ENCODE measurements around the gene RAB26. TPM values are rescaled to one million over a fixed set of nuclear protein-coding genes. Genes with fewer than 3 reads are reported as not detected.

RAB26 gene
- total RNA-seq, 2 donors from 2014 or later: 18.2 to 24.5 TPM

GRCh38 chr16:2171601-2172178 lies 23.3 kb downstream of the RAB26 start:
- Histone ChIP-seq H3K9me3 (no peaks in the 10 kb centered on the region), H3K9ac (ENCODE audit: low read depth in 2 of 2, low read length in 2 of 2) (no peak overlapping the region), H3K4me1 (no peaks in the 10 kb centered on the region), H3K27me3 (no peaks in the 10 kb centered on the region), H3K27ac (no peak overlapping the region), H3K4me3 (no peak overlapping the region), H3K36me3 (peaks cover 18% of the 10 kb centered on the region)
- no peak for DNase-seq
- intact Hi-C loops (cut with DNase I): no loop called here
- TF ChIP-seq, protein P1, sequence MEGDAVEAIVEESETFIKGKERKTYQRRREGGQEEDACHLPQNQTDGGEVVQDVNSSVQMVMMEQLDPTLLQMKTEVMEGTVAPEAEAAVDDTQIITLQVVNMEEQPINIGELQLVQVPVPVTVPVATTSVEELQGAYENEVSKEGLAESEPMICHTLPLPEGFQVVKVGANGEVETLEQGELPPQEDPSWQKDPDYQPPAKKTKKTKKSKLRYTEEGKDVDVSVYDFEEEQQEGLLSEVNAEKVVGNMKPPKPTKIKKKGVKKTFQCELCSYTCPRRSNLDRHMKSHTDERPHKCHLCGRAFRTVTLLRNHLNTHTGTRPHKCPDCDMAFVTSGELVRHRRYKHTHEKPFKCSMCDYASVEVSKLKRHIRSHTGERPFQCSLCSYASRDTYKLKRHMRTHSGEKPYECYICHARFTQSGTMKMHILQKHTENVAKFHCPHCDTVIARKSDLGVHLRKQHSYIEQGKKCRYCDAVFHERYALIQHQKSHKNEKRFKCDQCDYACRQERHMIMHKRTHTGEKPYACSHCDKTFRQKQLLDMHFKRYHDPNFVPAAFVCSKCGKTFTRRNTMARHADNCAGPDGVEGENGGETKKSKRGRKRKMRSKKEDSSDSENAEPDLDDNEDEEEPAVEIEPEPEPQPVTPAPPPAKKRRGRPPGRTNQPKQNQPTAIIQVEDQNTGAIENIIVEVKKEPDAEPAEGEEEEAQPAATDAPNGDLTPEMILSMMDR (IDR thresholded peaks at IDR 0.05): no peak

DNA sequence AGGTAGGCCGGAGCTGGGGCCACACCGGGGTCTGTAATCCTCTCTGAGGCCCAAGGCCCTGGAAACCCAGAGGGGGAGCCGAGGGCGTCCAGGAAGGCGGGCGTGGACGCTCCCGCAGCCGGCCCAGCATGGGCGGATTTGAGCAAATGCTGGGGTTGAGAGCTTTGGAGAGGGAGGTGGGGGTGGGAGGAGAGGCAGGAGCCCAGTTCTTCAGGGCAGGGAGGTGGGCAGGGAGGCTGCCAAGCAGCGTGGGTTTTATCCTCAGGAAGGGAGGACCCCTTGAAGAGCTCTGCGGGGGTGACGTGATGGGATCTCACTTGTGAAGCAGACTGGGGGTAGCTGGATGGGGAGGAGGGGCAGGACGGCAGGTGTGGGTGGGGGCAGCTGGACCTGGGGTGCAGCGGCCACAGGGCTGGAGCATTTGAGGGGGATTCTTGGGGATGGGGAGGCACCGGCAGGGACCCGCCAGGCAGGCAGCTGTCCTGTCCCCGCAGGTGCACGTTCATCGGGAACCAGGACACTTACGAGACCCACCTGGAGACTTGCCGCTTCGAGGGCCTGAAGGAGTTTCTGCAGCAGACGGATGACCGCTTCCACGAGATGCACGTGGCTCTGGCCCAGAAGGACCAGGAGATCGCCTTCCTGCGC lies 24.4 kb downstream of the RAB26 start:
- Histone ChIP-seq H3K27me3 (no peaks in the 10 kb centered on the region), H3K4me3 (no peak overlapping the region), H3K9ac (ENCODE audit: low read depth in 2 of 2, low read length in 2 of 2) (no peak overlapping the region), H3K9me3 (no peaks in the 10 kb centered on the region), H3K36me3 (peaks cover 11% of the 10 kb centered on the region), H3K27ac (no peak overlapping the region), H3K4me1 (no peaks in the 10 kb centered on the region)
- TF ChIP-seq, protein P1 (IDR thresholded peaks at IDR 0.05): no peak
- intact Hi-C loops (cut with DNase I): no loop called here
- no peak for DNase-seq

DNA sequence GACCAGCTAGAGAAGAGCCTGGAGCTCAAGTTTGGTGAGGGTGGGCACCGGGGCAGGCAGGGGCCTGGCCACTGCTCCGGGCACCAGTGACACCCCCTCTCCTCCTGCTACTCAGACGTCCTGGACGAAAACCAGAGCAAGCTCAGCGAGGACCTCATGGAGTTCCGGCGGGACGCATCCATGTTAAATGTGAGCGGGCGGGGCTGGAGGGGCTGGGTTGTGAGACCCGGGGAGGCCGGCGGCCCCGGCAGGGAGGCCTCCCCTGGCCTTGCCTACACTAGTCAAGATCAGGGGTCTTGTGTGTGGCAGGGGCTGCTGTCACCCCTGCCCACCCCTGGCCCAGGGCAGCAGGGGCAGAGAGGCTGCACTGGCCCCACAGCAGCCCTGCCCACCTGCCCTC lies 24.9 kb downstream of the RAB26 start:
- TF ChIP-seq, protein P1 (IDR thresholded peaks at IDR 0.05): no peak
- H3K4me1 ChIP-seq: no peaks in the 10 kb centered on the region
- H3K9ac ChIP-seq (ENCODE audit: low read depth in 2 of 2, low read length in 2 of 2): no peak overlapping the region
- DNase-seq: no peak
- peaks cover 10% of the 10 kb centered on the region for H3K36me3 ChIP-seq
- intact Hi-C loops (cut with DNase I): no loop called here
- H3K4me3 ChIP-seq: no peak overlapping the region
- H3K27me3 ChIP-seq: no peaks in the 10 kb centered on the region
- H3K9me3 ChIP-seq: no peaks in the 10 kb centered on the region
- H3K27ac ChIP-seq: no peak overlapping the region

DNA sequence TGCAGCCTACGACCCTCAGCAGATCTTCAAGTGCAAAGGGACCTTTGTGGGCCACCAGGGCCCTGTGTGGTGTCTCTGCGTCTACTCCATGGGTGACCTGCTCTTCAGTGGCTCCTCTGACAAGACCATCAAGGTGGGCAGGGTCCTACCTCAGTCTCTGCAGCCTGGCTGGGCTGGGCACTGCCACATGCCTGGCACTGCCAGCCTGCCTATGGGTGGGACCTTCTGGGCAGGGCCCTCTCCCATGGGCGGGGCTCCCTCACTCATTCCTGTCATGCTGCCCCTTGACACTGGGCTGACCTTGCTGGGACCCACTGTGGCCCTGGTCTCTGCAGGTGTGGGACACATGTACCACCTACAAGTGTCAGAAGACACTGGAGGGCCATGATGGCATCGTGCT lies 25.5 kb downstream of the RAB26 start:
- no peak for DNase-seq
- Histone ChIP-seq H3K4me3 (no peak overlapping the region), H3K36me3 (peaks cover 10% of the 10 kb centered on the region), H3K9me3 (no peaks in the 10 kb centered on the region), H3K9ac (ENCODE audit: low read depth in 2 of 2, low read length in 2 of 2) (no peak overlapping the region), H3K4me1 (no peaks in the 10 kb centered on the region), H3K27ac (no peak overlapping the region), H3K27me3 (no peaks in the 10 kb centered on the region)
- intact Hi-C loops (cut with DNase I): no loop called here
- TF ChIP-seq, protein P1 (IDR thresholded peaks at IDR 0.05): no peak

- Histone ChIP-seq H3K4me3 (no peak overlapping the region), H3K4me1 (no peaks in the 10 kb centered on the region), H3K27me3 (no peaks in the 10 kb centered on the region), H3K36me3 (peaks cover 10% of the 10 kb centered on the region), H3K9me3 (no peaks in the 10 kb centered on the region), H3K27ac (no peak overlapping the region), H3K9ac (ENCODE audit: low read depth in 2 of 2, low read length in 2 of 2) (no peak overlapping the region)
- intact Hi-C loops (cut with DNase I): no loop called here
- TF ChIP-seq, protein P1 (IDR thresholded peaks at IDR 0.05): no peak
- DNase-seq: no peak
Measured at GRCh38 chr16:2174396-2175131, 26.1 kb downstream of the RAB26 start.

Measured in colonic mucosa (tissue), 4 donors.